HL-60 (cell line): ENCODE results near the gene RTF1.
"Not testable (repeated sequence)": the region's sequence is repeated elsewhere in the genome, so short reads cannot be mapped to it uniquely, and the experiment has no call there.

Experiments used
- DNase-seq, 2 experiments: peaks; one replicate each; pipeline ENCODE4 v3.0.0-alpha.2; 2010 to 2020; ENCODE audit warnings: low read depth in 1 of 2, low spot score in 1 of 2
- H3K27ac ChIP-seq: fragments of 250-450 bp; sonication (Bioruptor Pico); replicated peaks from 2 replicates; pipeline ENCODE4 v1.5.1; 2020; ENCODE audit warnings: mild to moderate bottlenecking, moderate library complexity
- H3K27me3 ChIP-seq: fragments of 250-450 bp; sonication (Bioruptor Pico); 2 replicates; pipeline ENCODE4 v1.5.1; 2021; ENCODE audit warnings: mild to moderate bottlenecking, moderate library complexity; ENCODE audit not compliant: insufficient read depth, poor library complexity, severe bottlenecking
- H3K4me3 ChIP-seq: replicated peaks from 2 replicates; pipeline ENCODE4 v1.5.1; 2011; ENCODE audit warnings: mild to moderate bottlenecking, control low read depth, low read length; ENCODE audit not compliant: insufficient read depth
- GABPA ChIP-seq: IDR thresholded peaks from 2 replicates; pipeline ENCODE4 v1.6.1; 2012; ENCODE audit warnings: low read depth
- POLR2AphosphoS5 ChIP-seq: IDR thresholded peaks from 2 replicates; pipeline ENCODE4 v1.6.1; 2012; ENCODE audit warnings: low read depth
- REST ChIP-seq: IDR thresholded peaks from 2 replicates; pipeline ENCODE4 v1.6.1; 2012; ENCODE audit warnings: low read depth; ENCODE audit not compliant: insufficient replicate concordance
- SPI1 ChIP-seq: IDR thresholded peaks from 2 replicates; pipeline ENCODE4 v1.6.1; 2012; ENCODE audit warnings: low read depth, mild to moderate bottlenecking, borderline replicate concordance
- TF ChIP-seq, protein P1 (sequence below): IDR thresholded peaks from one replicate; pipeline ENCODE4 v1.5.1; 2011; ENCODE audit warnings: low read length, control low read depth, inconsistent platforms; ENCODE audit not compliant: insufficient read depth

Gene RTF1

GRCh38 chr15:41435037-41435786, 18.3 kb downstream of the RTF1 start:
- Histone ChIP-seq H3K27ac (no peak overlapping the region), H3K4me3 (no peak overlapping the region), H3K27me3 (no peaks in the 10 kb centered on the region)
- no peak for TF ChIP-seq GABPA
- TF ChIP-seq SPI1: no peak
- no peak for TF ChIP-seq REST
- TF ChIP-seq, protein P1, sequence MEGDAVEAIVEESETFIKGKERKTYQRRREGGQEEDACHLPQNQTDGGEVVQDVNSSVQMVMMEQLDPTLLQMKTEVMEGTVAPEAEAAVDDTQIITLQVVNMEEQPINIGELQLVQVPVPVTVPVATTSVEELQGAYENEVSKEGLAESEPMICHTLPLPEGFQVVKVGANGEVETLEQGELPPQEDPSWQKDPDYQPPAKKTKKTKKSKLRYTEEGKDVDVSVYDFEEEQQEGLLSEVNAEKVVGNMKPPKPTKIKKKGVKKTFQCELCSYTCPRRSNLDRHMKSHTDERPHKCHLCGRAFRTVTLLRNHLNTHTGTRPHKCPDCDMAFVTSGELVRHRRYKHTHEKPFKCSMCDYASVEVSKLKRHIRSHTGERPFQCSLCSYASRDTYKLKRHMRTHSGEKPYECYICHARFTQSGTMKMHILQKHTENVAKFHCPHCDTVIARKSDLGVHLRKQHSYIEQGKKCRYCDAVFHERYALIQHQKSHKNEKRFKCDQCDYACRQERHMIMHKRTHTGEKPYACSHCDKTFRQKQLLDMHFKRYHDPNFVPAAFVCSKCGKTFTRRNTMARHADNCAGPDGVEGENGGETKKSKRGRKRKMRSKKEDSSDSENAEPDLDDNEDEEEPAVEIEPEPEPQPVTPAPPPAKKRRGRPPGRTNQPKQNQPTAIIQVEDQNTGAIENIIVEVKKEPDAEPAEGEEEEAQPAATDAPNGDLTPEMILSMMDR: no peak
- no peak for DNase-seq

DNA sequence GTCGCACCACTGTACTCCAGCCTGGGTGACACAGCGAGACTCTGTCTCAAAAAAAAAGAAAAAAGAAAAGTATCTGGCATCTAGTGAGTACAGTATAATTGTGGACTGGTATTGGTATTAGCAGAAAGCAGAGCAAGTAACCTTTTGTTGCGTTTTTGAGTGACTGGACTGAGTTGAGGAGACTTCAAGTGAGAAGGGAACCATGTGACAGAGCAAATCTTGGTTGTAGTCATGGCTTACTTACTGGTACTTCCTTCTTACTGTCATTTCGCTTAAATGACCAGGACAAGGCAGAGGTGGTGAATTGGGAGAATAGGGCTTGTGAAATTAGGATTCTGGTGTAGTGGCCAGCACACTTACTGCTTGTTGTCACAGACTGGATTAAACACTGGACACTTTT, 20.6 kb downstream of the RTF1 start:
- Histone ChIP-seq H3K4me3 (no peak overlapping the region), H3K27me3 (no peaks in the 10 kb centered on the region), H3K27ac (no peak overlapping the region)
- no peak for DNase-seq
- TF ChIP-seq GABPA (no peak), REST (no peak), POLR2AphosphoS5 (no peak), SPI1 (no peak)
- TF ChIP-seq, protein P1: no peak

DNA sequence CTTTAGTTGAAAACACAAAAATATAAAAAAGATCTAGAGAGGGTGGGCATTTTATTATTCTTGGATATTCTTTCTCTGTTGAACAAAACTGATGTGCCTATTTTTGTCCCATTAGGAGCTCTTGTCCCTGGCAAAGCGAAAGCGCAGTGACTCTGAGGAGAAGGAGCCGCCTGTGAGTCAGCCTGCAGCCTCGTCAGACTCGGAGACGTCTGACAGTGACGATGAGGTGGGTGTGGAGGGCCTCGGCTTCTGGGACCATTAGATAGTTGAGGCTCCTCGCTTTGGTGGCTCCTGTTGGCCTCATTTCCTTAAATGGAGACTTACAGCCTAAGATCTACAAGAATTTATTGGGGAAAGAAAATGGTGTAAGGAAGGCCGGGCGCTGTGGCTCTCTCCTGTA, 21.3 kb downstream of the RTF1 start:
- TF ChIP-seq POLR2AphosphoS5 (no peak), REST (no peak), SPI1 (no peak), GABPA (no peak)
- TF ChIP-seq, protein P1: no peak
- no peak overlapping the region for H3K4me3 ChIP-seq

GRCh38 chr15:41438745-41439144, 21.9 kb downstream of the RTF1 start:
- not testable (repeated sequence) for H3K27me3 ChIP-seq, DNase-seq, H3K4me3 ChIP-seq, H3K27ac ChIP-seq

More for the DNA sequence above, 21.3 kb downstream of the RTF1 start:
- Histone ChIP-seq H3K27ac (no peak overlapping the region), H3K27me3 (no peaks in the 10 kb centered on the region)
- no peak for DNase-seq
